DOHH2 (cell line): ENCODE results near the gene GNPTG.

Source experiments
- EZH2phosphoT487 ChIP-seq: fragments of 200-600 bp; sonication (generic); IDR thresholded peaks from 2 replicates; pipeline ENCODE4 v1.6.1; 2017; ENCODE audit warnings: borderline replicate concordance, mild to moderate bottlenecking, antibody characterized with exemption, low read length, moderate library complexity, mixed read lengths
- TF ChIP-seq, protein P1 (sequence below): fragments of 200-600 bp; sonication (generic); IDR thresholded peaks from one replicate; pipeline ENCODE4 v1.5.1; 2014; ENCODE audit warnings: antibody characterized with exemption, mild to moderate bottlenecking, low read depth, low read length; ENCODE audit not compliant: poor library complexity, severe bottlenecking

- TF ChIP-seq, protein P1, sequence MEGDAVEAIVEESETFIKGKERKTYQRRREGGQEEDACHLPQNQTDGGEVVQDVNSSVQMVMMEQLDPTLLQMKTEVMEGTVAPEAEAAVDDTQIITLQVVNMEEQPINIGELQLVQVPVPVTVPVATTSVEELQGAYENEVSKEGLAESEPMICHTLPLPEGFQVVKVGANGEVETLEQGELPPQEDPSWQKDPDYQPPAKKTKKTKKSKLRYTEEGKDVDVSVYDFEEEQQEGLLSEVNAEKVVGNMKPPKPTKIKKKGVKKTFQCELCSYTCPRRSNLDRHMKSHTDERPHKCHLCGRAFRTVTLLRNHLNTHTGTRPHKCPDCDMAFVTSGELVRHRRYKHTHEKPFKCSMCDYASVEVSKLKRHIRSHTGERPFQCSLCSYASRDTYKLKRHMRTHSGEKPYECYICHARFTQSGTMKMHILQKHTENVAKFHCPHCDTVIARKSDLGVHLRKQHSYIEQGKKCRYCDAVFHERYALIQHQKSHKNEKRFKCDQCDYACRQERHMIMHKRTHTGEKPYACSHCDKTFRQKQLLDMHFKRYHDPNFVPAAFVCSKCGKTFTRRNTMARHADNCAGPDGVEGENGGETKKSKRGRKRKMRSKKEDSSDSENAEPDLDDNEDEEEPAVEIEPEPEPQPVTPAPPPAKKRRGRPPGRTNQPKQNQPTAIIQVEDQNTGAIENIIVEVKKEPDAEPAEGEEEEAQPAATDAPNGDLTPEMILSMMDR, result no peak
- no peak for TF ChIP-seq EZH2phosphoT487
Measured at GRCh38 chr16:1374418-1375297, 22.9 kb downstream of the GNPTG start.
